GM18873 (cell line): ENCODE measurements around the gene PTPN22.

Source experiments
- ATAC-seq: cut with Tn5 transposase; IDR thresholded peaks from one replicate; pipeline ENCODE4 v1.9.1; 2021; ENCODE audit warnings: mild to moderate bottlenecking, moderate library complexity, moderate number of reproducible peaks; ENCODE audit not compliant: unreplicated experiment, low FRiP score

The PTPN22 gene

GRCh38 chr1:113871597-113872113 is at the start of gene PTPN22:
Gene PTPN22 (minus strand): TSS chr1:113871712.
- ATAC-seq: peak; percentile 90

DNA sequence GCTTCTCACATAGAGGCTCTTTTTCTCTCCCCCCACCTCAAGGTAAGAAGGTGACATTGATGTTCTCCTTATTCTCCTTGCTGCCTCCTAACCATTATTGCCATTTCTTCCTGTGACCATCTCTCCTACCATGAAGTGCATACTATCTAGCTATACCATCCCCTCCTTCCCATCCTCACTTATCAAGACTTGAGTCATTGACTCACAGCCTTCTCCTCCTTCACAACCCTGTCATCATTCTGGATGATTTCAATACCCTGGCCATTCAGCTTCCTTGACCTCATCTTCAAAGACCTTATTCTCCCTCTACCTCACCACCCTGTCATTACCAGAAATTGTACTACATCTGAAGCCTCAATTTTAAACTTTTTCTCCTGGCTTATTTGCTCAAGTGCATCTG is 46.7 kb upstream of the PTPN22 start:
- ATAC-seq: no peak

GRCh38 chr1:113917400-113918082 is 46.0 kb upstream of the PTPN22 start:
- no peak for ATAC-seq

DNA sequence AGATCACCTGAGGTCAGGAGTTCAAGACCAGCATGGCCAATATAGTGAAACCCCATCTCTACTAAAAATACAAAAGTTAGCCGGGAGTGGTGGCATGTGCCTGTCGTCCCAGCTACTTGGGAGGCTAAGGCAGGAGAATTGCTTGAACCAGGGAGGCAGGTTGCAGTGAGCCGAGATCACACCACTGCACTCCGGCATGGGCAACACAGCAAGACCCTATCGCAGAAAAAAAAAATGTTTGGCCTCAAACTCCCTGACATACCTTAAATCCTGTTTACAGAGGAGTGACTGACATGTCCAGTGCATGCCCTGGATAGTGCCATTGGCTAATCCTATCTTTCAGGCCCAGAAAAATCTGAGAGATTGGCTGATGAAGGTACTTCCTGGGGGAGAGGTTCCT is 45.5 kb upstream of the PTPN22 start:
- ATAC-seq: no peak

GRCh38 chr1:113913887-113914664 is 42.6 kb upstream of the PTPN22 start:
- ATAC-seq: no peak

DNA sequence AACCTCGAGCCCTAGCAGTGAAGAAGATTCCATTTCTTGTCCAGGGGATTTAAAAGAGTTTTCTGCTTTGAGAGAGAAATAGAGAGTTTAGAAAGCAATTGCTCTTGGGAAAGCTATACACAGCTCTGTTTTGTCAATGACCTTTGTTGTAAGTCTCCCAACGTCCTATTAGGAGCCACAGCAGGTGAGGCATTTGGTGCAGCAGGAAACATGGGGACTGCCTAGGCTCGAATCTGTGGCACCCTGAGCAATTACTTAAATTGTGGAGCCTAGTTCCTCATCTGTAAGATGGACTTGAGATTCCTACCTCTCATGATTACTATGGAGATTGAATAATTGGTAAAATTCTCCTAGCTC is 41.8 kb upstream of the PTPN22 start:
- ATAC-seq: no peak

- ATAC-seq: no peak
These were observed 41.2 kb upstream of the PTPN22 start for GRCh38 chr1:113912594-113913311.

DNA sequence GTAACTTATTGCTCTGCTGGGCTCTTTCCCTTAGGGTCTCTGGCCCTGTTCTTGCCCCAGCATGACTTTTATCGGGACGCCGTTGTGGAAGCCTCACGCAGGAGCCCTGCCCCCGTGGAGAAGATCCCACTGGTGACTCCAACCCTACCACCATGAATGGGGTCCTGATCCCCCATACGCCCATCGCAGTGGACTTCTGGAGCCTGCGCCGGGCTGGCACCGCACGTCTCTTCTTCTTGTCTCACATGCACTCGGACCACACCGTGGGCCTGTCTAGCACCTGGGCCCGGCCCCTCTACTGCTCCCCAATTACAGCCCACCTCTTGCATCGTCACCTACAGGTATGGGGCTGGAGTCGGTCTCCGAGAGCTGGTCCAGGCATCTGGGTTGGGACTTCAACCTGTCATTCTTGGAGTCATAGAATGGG is 33.9 kb upstream of the PTPN22 start:
- peak; percentile 3 for ATAC-seq

DNA sequence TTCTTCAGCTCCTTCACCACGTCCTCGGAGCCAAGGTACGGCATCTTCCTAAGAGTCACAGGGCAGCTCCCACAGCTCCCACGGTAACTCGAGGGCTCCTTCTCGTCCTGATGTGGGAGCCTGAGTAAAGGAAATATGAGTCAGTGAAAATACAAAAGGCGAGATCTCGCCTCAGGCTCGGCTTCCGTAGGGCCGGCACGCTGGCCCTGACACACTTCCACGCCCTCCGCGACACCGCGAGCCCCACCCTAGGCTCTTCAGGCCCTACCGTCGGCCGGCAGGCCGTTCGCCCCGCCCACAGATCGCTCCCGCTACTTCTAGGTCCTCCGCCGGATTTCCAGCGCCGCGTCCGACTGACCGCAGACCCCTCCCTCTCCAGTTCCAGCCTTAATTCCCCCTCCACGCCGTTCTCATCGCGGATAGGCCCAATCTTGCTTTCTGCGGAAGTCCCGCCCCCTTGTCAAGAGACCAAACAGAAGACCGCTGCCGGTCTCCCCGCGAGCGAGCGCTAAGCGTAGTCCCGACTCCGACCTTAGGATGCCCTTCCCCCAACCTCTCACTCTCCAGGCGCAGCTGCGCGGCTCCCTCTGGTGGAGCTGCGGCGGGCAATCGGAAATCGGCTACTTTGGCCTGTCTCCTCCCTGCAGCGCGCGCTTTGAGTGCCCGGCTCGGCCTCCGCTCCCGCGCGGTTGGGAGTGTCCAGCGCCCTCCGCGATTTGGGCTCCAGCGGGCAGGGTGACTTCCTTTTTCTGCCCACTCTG is 33.3 kb upstream of the PTPN22 start, which contains the start of the genes AP4B1 and DCLRE1B:
Gene AP4B1, minus strand, starts transcription at position 126 of the 761 bp plus-strand sequence. Its CDS starts 82 bp downstream, at position 44.
Gene DCLRE1B, plus strand, starts transcription at position 653 of the 761 bp plus-strand sequence. CDS start 261 bp downstream, outside the sequence.
- ATAC-seq: peak; percentile 86

GRCh38 chr1:113904293-113904673 is 32.8 kb upstream of the PTPN22 start:
- ATAC-seq: peak; percentile 34

DNA sequence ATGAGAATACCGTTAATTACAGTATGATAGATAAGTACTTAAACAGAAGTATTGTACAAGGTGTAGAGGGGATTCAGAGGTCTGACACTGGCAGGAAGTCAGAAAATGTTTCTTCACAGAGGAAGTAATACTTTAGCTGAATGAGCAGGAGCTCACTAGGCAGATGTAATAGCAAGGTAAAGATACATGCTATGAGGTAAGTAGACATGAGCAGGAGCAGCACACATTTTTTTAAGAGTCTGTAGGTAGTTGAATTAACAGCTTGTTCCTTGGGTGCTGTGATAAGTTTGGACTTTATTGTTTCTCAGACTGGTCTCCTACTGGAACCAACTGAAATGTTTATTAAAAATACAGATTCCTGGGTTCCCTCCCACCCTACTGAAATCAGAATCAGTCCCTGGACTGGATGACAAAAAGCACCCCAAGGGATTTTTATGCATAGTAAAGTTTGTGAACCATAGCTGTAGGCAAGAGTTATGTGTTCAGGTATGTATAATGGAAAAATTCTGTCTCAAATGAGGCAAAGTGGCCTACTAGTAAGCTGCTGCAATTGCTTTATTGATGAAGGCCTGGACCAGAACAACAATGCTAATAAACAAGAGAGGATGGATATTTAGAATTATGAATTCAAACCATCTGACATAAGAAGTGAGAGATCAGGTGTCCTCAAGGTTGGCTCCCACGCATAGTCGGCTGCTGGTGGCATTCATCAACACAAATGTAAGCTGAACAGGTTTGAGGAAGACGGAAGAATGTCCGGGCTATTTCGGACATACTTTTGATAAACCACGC is 32.2 kb upstream of the PTPN22 start:
- no peak for ATAC-seq

DNA sequence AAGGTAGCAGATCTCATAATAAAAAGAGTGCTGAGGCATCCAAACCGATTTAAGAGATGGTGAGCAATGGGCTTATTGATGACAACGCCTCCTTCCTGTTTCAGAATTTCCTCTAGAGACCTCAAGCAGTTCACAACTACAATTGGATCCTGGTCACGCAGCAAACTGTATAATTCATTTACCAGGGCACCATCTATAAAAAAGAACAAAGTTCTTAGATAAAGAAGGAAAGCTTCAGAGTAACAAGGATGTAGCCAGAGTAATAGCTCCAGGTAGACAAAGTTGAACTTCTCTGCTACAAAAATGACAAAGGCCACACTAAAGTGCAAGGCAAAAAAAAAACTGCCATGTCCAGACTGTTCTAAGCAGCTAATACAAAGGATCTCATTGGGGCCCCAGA is 29.7 kb upstream of the PTPN22 start:
- no peak for ATAC-seq

DNA sequence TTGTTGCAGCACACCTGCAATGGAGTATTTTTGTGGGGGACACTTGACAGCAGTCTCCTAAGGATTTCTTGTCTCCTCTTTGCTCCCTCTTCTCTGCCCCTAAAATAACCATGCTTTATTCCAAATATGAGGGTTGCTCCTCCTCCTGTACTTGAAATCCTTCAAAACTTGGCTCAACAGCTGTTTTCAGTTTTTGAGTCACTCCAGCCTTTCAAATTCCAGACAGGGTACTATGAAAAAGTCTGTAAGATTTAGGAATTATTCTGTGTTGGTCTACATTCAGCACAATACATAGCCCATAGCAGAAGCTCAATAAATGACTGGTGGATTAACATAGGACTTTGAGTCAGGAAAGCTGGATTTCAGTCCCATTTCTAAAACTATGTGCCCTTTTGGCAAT is 27.6 kb upstream of the PTPN22 start:
- ATAC-seq: no peak

GRCh38 chr1:113898241-113898814 is 26.8 kb upstream of the PTPN22 start:
- ATAC-seq: no peak

DNA sequence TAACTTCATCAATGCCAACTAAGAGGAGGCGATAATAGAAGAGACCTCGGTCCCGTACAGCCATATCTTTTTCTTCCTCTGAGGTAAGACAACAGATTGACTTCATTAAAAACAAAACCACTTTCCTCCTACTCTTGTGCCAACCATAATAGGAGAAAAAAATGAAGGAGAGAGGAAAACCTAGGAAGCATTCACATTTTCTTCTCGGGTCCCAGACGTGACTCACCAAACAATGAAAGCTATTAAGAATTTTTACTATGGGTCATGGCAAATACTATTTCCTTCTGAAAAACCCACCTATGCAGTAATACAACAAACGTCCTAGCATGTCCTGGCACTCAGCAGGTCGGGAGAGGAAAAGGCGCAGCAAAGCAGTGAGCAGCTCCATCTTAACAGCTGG is 24.4 kb upstream of the PTPN22 start:
- no peak for ATAC-seq

DNA sequence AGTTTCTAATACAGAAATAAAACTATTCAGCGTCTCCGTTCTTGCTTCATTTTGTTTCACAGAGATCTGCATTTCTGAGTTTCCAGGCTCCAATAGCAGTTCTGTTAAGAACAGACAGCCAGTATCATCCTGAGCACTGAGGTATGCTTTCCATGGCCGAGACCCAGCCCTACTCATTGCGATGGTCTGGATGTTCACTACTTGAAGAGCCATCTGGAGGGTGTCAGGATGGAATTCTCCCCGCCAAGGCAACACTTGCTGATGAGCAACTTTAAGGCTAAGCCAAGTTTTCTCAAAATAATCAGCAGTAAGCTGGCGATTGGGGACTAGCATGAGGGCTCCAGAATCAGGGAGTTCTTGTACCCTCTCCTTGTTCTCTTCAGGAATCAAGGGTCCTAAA is 23.6 kb upstream of the PTPN22 start:
- ATAC-seq: no peak

DNA sequence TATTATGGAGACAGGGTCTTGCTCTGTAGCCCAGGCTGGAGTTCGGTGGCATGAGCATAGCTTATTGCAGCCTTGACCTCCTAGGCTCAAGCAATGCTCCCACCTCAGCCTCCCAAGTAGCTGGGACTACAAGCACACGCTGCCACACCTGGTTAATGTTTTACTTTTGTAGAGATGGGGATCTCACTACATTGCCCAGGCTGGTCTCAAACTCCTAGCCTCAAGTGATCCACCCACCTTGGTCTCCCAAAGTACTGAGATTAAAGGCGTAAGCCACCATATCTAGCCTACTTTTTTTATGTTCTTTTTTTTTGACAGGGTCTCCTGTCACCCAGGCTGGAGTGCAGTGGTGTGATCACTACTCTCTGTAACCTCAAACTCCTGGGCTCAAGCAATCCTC is 21.8 kb upstream of the PTPN22 start:
- ATAC-seq: no peak

GRCh38 chr1:113891631-113892220 is 20.2 kb upstream of the PTPN22 start:
- ATAC-seq: no peak

GRCh38 chr1:113890816-113891215 is 19.3 kb upstream of the PTPN22 start:
- no peak for ATAC-seq
